Karpas-422 (cell line): Measurements from ENCODE around the gene PEAK3. TPM values are rescaled to one million over a fixed set of nuclear protein-coding genes. Genes with fewer than 3 reads are reported as not detected.

Source experiments
- DNase-seq: peaks from one replicate; pipeline ENCODE4 v3.0.0-alpha.2; 2015
- H2AFZ ChIP-seq: fragments of 200-600 bp; sonication (generic); 2 replicates; pipeline ENCODE4 v1.6.1; 2014; ENCODE audit warnings: antibody characterized with exemption, low read length, mixed read lengths
- H3K27ac ChIP-seq: fragments of 200-600 bp; sonication (generic); 2 replicates; pipeline ENCODE4 v1.5.1; 2014; ENCODE audit warnings: mild to moderate bottlenecking, low read length, moderate library complexity
- H3K27me3 ChIP-seq: fragments of 200-600 bp; sonication (generic); 2 replicates; pipeline ENCODE4 v1.6.1; 2014; ENCODE audit warnings: low read length, mixed read lengths
- H3K36me3 ChIP-seq: fragments of 200-600 bp; sonication (generic); 2 replicates; pipeline ENCODE4 v1.6.1; 2014; ENCODE audit warnings: low read length, mixed read lengths; ENCODE audit not compliant: insufficient read depth
- H3K4me1 ChIP-seq: fragments of 200-600 bp; sonication (generic); 2 replicates; pipeline ENCODE4 v1.6.1; 2014; ENCODE audit warnings: mild to moderate bottlenecking, low read length, mixed read lengths
- H3K4me2 ChIP-seq: fragments of 200-600 bp; sonication (generic); 2 replicates; pipeline ENCODE4 v1.6.1; 2014; ENCODE audit warnings: low read length, low read depth, mild to moderate bottlenecking; ENCODE audit not compliant: poor library complexity, severe bottlenecking
- H3K4me3 ChIP-seq: fragments of 200-600 bp; sonication (generic); 2 replicates; pipeline ENCODE4 v1.5.1; 2014; ENCODE audit warnings: mild to moderate bottlenecking, antibody characterized with exemption, low read length, mixed read lengths
- H3K79me2 ChIP-seq: fragments of 200-600 bp; sonication (generic); 2 replicates; pipeline ENCODE4 v1.6.1; 2014; ENCODE audit warnings: mild to moderate bottlenecking, low read length, mixed read lengths
- H3K9ac ChIP-seq: fragments of 200-600 bp; sonication (generic); 2 replicates; pipeline ENCODE4 v1.6.0; 2014; ENCODE audit warnings: low read length
- H3K9me2 ChIP-seq: fragments of 200-600 bp; sonication (generic), shearing (Covaris generic); replicated peaks from 2 replicates; pipeline ENCODE4 v1.6.0; 2014; ENCODE audit warnings: mild to moderate bottlenecking, low read length, moderate library complexity; ENCODE audit not compliant: insufficient read depth
- H3K9me3 ChIP-seq: fragments of 300-700, 200-600 bp; sonication (generic); 2 replicates; pipeline ENCODE4 v1.6.1; 2014; ENCODE audit warnings: low read length, mixed read lengths
- H4K20me1 ChIP-seq: fragments of 200-600 bp; sonication (generic); 2 replicates; pipeline ENCODE4 v1.6.1; 2014; ENCODE audit warnings: mild to moderate bottlenecking, antibody characterized with exemption, low read length, low read depth; ENCODE audit not compliant: insufficient read depth
- total RNA-seq: library from RNA; depleted of rRNA; stranded (reverse); fragments of >200 nt; shearing (Covaris generic); gene quantifications from 2 replicates; pipeline ENCODE4 v1.2.3, GENCODE V29; 2014; ENCODE audit warnings: low replicate concordance

PEAK3 gene
- total RNA-seq, 1 experiment from 2014 or later, result not detected

- peaks cover 11% of the 10 kb centered on the region for H3K4me1 ChIP-seq
- no peak overlapping the region for H2AFZ ChIP-seq
- H3K79me2 ChIP-seq, result peaks cover 48% of the 10 kb centered on the region
- H3K9me2 ChIP-seq, result no peaks in the 10 kb centered on the region
- H3K27ac ChIP-seq, result no peak overlapping the region
- peaks cover 42% of the 10 kb centered on the region for H4K20me1 ChIP-seq
- no peaks in the 10 kb centered on the region for H3K9me3 ChIP-seq
- H3K27me3 ChIP-seq, result no peaks in the 10 kb centered on the region
- H3K4me2 ChIP-seq, result no peak overlapping the region
- H3K4me3 ChIP-seq, result no peak overlapping the region
- DNase-seq, result no peak
- H3K9ac ChIP-seq, result no peak overlapping the region
- H3K36me3 ChIP-seq, result peaks cover 8% of the 10 kb centered on the region
These were observed 38.5 kb downstream of the PEAK3 start for GRCh38 chr19:2243274-2244124.

GRCh38 chr19:2242816-2243215 is 39.2 kb downstream of the PEAK3 start:
- Histone ChIP-seq H4K20me1 (peaks cover 49% of the 10 kb centered on the region), H3K4me1 (peaks cover 18% of the 10 kb centered on the region), H3K36me3 (peaks cover 15% of the 10 kb centered on the region)

GRCh38 chr19:2242092-2242537 is 39.9 kb downstream of the PEAK3 start:
- H3K36me3 ChIP-seq, result peaks cover 18% of the 10 kb centered on the region
- no peaks in the 10 kb centered on the region for H3K27me3 ChIP-seq
- H3K27ac ChIP-seq, result no peak overlapping the region
- no peak overlapping the region for H3K4me3 ChIP-seq
- no peak overlapping the region for H3K4me2 ChIP-seq
- H3K9me2 ChIP-seq, result no peaks in the 10 kb centered on the region
- no peaks in the 10 kb centered on the region for H3K9me3 ChIP-seq
- H4K20me1 ChIP-seq, result peaks cover 53% of the 10 kb centered on the region
- DNase-seq, result no peak
- peaks cover 23% of the 10 kb centered on the region for H3K4me1 ChIP-seq
- H2AFZ ChIP-seq, result no peak overlapping the region
- H3K9ac ChIP-seq, result no peak overlapping the region
- peaks cover 62% of the 10 kb centered on the region for H3K79me2 ChIP-seq

More at GRCh38 chr19:2242816-2243215, 39.2 kb downstream of the PEAK3 start:
- H3K9me2 ChIP-seq, result no peaks in the 10 kb centered on the region
- H3K4me2 ChIP-seq, result no peak overlapping the region
- peaks cover 55% of the 10 kb centered on the region for H3K79me2 ChIP-seq
- no peaks in the 10 kb centered on the region for H3K9me3 ChIP-seq
- DNase-seq, result no peak
- H3K27ac ChIP-seq, result no peak overlapping the region
- H3K27me3 ChIP-seq, result no peaks in the 10 kb centered on the region
- H2AFZ ChIP-seq, result no peak overlapping the region
- H3K9ac ChIP-seq, result no peak overlapping the region
- no peak overlapping the region for H3K4me3 ChIP-seq

GRCh38 chr19:2240881-2241760 is 40.9 kb downstream of the PEAK3 start:
- Histone ChIP-seq H3K9me3 (no peaks in the 10 kb centered on the region), H3K4me3 (no peak overlapping the region), H4K20me1 (peaks cover 53% of the 10 kb centered on the region), H3K27ac (no peak overlapping the region), H2AFZ (no peak overlapping the region), H3K27me3 (no peaks in the 10 kb centered on the region), H3K36me3 (peaks cover 18% of the 10 kb centered on the region; the same call in 1 of the 2 replicates), H3K79me2 (peaks cover 67% of the 10 kb centered on the region), H3K4me2 (no peak overlapping the region), H3K9ac (no peak overlapping the region), H3K9me2 (no peaks in the 10 kb centered on the region), H3K4me1 (peaks cover 26% of the 10 kb centered on the region)
- no peak for DNase-seq

DNA sequence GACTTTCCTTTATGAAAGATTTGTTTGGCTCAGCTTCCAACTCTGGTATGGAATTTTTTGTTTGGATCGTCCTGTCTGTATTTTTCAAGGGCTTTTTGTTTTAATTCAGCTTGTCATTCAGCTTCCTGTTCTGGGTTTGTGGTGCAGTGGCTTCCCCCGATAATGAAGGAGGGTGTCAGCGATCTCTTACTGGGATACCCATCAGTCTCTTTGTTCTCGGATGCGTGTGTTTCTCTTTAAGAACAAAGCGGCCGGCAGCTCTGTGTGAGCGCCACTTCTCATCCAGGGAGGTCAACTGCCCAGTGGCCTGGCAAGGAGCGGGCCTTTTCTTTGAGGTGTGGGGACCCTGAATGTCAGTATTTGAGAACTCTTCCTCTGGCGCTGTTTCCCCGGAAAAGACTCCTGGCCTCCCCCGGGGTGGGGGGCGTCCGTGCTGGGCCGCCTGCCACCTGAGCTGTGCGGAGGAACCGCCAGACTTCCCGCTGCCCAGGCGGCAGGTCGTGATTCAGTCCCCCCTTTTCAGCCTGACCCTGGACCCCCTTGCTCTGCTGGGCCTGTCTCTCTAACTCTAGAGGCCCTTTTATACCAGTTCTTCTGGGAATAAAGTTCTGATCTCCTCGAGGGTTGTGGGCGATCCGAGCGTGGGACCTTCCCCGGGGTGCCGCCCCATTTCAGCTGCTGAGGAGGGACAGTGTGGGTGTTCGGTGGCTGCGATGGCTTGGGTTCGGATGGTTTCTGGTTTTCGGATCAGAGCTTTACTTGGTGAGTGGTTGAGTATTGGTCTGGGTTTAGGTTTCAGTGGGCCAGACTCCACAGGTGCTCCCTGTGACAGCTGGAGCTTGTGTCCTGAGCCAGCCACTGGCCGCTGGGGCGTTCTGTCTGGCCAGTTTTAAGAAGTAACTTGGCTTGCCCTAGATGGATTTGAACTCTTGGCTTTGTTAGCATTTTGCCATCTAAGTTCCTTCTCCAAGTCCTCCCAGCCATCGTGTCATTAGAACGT is 41.9 kb downstream of the PEAK3 start:
- Histone ChIP-seq H3K4me1 (peaks cover 28% of the 10 kb centered on the region), H4K20me1 (peaks cover 53% of the 10 kb centered on the region), H3K9ac (no peak overlapping the region)

GRCh38 chr19:2239173-2239572 is 42.8 kb downstream of the PEAK3 start:
- Histone ChIP-seq H3K27ac (no peak overlapping the region), H3K9me3 (no peaks in the 10 kb centered on the region), H3K4me1 (peaks cover 37% of the 10 kb centered on the region), H4K20me1 (peaks cover 53% of the 10 kb centered on the region), H3K27me3 (no peaks in the 10 kb centered on the region), H3K36me3 (peaks cover 18% of the 10 kb centered on the region; the same call in 1 of the 2 replicates), H3K9ac (peak overlapping the region; percentile 83; the same call in 1 of the 2 replicates), H2AFZ (no peak overlapping the region), H3K9me2 (no peaks in the 10 kb centered on the region), H3K4me2 (peak overlapping the region; percentile 100), H3K4me3 (0 out of 2 replicates have a peak overlapping the region, but pooled peaks have one; percentile 99), H3K79me2 (peaks cover 85% of the 10 kb centered on the region)
- DNase-seq, result no peak

More for the DNA sequence above, 41.9 kb downstream of the PEAK3 start:
- no peak for DNase-seq
- H3K27me3 ChIP-seq, result no peaks in the 10 kb centered on the region
- H3K27ac ChIP-seq, result no peak overlapping the region
- no peaks in the 10 kb centered on the region for H3K9me3 ChIP-seq
- H2AFZ ChIP-seq, result no peak overlapping the region
- no peak overlapping the region for H3K4me3 ChIP-seq
- peaks cover 76% of the 10 kb centered on the region for H3K79me2 ChIP-seq
- peaks cover 18% of the 10 kb centered on the region; the same call in 1 of the 2 replicates for H3K36me3 ChIP-seq
- no peaks in the 10 kb centered on the region for H3K9me2 ChIP-seq
- no peak overlapping the region for H3K4me2 ChIP-seq

DNA sequence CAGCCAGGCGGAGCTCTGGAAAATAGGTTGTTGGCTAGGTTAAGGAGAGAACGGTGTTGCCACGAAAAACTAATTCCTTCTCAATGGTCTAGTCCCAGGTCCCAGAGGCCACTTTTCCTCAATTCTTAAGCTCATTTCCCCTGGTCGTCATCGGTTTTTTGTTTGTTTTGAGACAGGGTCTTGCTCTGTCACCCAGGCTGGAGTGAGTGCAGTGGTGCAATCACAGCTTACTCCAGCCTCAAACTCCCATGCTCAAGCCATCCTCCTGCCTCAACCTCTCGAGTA is 44.2 kb downstream of the PEAK3 start:
- no peak overlapping the region for H2AFZ ChIP-seq
- H3K79me2 ChIP-seq, result peaks cover 89% of the 10 kb centered on the region
- H3K27ac ChIP-seq, result peak overlapping the region; percentile 41; the same call in 1 of the 2 replicates
- peaks cover 21% of the 10 kb centered on the region; the same call in 1 of the 2 replicates for H3K36me3 ChIP-seq
- no peak for DNase-seq
- H3K9me3 ChIP-seq, result no peaks in the 10 kb centered on the region
- H3K27me3 ChIP-seq, result no peaks in the 10 kb centered on the region
- H3K9me2 ChIP-seq, result no peaks in the 10 kb centered on the region
- peak overlapping the region; percentile 99 for H3K4me3 ChIP-seq
- peak overlapping the region; percentile 100 for H3K4me2 ChIP-seq
- H3K4me1 ChIP-seq, result peaks cover 40% of the 10 kb centered on the region
- peaks cover 53% of the 10 kb centered on the region for H4K20me1 ChIP-seq
- peak overlapping the region; percentile 83 for H3K9ac ChIP-seq
